ENCODE results near the gene CDH23. TPM values are rescaled to one million over a fixed set of nuclear protein-coding genes. Genes with fewer than 3 reads are reported as not detected.

CDH23 gene
- polyA plus RNA-seq, 5 donors: 2.3 to 3.6 (median 3.1) TPM

DNA sequence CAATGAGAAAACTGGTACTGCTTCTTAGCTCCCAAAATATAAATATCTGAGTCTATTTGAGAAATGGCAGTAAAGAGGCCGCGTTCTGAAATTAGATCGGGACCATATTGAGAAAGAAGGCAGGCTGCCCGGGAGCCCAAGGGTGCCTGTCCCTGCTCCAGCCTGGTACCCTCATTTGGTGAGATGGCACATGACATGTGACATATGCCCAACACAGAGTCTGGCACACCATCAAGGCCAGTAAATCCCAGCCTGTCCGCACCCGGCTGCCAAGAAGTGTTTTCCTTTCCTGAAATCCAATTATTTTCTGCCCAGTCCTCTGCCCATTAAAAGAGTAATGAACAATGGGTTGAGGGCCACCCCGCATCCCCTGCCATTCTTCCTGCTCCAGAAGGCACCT is 66.4 kb downstream of the CDH23 start:
- DNase-seq: no peak

DNA sequence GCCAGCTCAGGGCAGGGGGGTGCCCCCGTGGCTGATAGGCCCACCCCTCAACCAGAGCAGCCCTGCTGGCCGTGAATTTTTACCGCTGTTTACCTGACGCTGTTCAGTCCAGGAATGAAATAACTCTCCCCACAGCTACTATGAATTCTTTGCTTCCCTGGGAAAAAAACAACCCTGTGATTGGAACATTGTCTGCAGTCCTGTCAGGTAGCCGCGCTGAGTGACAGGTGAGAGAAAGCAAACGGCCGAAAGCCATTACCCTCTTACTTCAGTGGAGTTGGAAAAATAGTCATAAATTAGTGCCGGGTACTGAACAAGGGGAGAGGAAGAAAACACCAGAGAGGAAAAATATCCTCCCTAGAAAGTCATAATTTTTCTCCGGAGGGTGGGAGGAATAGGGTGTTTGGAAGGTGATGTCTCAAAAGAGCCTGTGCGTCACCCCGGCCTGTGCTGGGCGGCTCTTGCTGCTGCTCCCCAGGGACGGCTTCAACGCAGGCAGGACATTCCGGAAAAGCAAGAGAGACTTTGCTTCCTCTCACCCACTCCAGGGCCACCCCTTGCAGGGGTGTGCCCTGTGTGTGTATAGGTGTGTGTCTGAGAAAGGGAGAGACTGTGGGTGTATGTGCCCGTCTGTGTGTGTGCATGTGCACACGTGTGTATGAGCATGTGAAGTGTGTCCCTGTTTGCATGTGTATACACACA is 69.0 kb downstream of the CDH23 start:
- no peak for DNase-seq

DNA sequence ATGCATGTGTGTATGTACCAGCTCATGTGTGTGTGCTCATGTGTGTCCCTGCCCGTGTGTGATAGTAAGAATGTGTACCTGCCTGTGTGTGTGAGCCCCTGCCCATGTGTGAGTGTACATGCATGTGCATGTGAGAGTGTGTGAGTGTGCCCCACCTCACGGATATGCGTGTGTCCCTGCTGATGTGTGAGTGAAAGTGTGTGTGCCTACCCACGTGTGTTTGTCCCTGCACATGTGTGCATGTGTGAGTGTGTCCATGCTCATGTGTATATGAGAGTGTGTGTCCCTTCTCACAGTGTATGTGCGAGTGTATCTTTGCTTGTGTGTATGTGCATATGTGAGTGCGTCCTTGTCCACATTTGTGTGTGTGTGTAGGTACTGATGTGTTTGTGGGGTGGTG is 69.6 kb downstream of the CDH23 start:
- no peak for DNase-seq

DNA sequence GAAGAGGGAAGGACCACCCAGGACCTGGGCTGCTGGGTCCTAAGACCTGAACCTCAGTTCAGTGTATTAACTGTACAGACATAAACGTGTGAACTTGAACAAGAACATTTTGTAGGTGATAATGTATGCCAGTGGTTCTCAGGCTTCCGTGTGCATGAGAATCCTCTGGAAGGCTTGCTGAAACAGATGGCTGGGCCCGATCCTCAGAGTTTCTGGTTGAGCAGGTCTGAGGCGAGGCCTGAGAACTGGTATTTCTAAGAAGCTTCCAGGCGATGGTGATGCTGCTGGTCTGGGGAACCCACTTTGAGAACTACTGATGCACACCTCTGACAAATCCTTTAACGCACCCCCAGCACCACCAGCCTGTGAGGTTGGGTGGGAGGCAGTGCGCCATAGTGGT is 70.4 kb downstream of the CDH23 start:
- no peak for DNase-seq

DNA sequence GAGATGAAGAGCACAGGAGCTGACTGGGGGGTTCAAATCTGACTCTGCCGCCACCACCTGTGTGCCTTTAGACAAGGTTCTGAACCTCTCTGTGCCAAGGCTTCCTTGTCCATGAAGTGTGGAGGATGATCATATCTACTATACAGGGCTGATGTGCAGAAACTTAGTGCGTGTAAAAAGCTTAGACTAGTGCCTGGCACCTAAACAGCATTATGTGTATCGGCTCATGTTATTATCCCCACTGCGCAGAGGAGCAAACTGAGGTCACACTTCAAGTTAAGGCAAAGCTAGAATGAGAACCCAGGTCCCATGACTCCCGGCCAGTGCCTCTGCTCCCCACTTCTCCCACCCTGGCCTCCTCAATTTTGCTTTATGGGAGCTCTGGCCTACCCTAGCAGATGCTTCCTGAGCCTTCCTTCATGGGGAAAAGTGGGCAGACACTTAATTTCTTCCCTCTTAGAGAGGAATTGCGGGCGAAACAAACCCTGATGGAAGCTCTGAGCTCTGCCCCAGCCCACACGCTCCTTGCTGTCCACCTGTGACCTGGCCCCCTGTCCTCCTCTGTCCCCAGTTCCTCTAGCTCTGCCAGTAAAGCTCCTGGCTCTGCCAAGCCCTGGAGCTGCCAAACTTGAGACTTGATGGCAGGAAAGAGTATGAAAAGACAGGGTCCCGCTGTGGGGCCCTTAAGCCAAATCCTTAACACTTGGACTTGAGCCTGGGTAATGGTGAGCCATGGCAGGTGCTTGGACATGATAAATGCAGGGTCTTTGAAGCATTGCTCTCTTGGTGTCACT is 71.0 kb downstream of the CDH23 start:
- no peak for DNase-seq

- no peak for DNase-seq
Measured at GRCh38 chr10:71468363-71469094, 71.8 kb downstream of the CDH23 start.

DNA sequence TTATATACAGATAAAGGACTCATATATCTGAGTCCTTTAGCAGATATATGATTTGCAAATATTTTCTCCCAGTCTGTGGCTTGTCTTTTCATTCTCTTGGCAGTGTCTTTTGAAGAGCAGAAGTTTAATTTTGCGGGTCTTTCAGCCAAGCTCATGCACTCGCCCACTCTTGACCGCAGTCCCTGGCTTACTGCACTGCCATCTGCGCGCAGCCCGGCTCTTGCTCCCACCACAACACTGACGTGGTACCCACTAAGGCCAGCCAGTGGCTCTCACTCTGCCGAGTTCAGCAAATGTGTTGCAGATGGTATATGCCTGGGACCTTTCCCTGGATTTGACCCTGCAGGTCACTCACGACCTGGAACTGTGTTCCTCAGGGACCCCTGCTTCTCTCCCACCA is 74.3 kb downstream of the CDH23 start:
- DNase-seq: no peak

DNA sequence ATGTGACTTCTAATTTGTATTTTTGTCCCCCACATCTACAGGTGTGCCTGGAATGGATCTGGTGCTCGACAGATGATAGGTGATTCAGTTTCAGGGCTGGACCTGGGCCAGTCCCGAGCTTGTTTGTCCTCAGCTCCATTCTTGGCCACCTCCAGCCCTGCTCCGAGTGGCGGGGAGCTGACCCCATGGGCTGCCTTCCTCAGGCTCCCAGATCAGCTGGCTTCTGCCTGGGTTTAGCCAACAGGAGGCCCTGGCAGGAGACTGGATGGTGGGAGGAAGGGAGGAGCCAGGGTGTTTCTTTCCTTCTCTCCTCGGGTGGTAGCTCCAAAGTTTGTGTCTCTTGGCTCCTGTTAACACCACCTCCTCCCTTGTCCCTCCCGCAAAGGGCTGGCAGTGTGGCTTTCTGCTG is 75.2 kb downstream of the CDH23 start:
- no peak for DNase-seq

- no peak for DNase-seq
Measured at GRCh38 chr10:71472466-71472865, 75.7 kb downstream of the CDH23 start.

DNA sequence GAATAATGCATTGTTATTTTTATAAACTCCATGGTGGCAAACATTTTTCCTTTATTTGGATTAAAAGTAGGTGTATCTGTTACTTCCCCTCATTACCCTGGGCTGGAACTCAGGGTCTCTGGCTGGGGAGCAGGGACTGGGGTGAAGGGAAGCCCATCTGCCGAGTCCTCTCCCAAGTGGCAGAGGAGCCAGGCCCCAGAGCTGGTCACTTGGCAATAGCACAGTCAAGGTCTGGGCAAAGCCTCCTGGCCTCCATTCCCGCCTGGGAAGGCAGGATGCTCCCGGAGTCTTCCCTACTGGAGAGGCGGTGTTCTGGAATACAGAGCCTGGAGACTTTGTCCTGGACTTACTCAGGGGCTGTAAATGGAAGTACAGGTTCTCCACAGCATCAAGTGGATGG is 76.2 kb downstream of the CDH23 start:
- DNase-seq: no peak

DNA sequence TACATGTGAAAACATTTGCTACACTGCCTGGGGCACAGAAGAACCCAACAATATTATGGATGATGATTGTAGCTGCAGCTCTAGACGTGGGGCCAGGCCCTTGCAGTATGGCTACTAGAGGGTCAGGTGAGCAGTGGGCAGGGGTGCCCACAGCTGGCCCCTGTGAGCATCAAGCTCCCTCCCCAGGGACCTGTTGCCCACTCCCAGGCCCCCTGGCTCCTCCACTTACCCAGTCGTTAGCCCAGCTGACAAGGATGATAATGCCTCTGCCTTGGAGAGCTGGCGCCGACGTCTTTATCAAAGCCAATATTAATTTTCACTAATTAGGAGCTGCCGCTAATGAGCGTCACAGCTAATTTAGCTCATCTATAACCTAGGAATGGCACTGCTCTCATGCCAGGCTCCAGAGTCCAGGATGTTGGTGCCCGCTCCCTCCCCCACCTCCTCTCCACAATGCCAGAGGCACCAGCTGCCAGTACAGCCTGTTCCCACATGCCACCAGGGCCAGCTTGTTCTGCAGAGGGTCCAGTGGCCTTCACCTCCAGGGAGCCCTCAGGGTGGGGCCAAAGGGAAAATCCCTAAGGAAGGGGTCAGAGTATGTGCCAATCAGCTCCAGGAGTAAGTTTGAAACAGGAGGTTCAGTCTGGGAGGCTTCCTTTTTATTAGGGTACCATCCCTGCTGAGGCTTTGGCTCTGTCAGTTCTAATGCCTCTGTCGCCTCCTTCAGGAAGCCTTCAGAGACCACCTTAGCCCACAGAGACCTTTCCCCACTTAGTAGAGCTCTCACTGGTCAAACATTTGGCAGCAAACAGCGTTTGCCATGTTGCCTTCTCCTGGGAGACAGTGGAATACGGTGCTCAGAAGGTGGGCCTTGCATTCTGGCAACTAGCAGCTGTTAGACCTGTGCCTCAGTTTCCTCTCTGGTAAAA is 77.2 kb downstream of the CDH23 start:
- DNase-seq: no peak

DNA sequence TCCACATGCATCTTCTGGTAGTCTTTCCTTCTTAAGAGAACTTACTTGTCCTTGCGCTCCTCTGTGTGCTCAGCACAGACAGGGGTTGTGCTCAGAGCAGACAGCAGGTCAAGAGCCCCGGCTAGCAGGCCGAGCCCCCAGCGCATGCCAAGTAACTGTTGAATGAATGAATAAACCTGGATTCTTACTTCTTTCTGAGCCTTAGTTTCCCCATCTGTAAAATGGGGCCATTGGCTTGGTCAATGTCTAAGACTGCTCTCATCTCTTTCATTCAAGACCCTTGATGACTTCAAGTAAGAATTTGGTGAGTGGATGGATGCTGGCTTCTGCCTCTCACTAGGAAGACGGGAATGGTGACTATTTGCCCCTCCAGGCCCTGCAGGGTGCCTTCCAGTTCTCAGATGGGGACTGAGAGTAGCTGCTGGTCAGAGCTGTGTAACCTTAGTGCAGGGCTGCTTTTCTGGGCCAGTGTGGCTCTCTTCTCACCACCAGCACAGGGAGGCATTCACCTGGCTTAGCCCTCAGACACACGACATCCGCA is 78.1 kb downstream of the CDH23 start:
- no peak for DNase-seq

DNA sequence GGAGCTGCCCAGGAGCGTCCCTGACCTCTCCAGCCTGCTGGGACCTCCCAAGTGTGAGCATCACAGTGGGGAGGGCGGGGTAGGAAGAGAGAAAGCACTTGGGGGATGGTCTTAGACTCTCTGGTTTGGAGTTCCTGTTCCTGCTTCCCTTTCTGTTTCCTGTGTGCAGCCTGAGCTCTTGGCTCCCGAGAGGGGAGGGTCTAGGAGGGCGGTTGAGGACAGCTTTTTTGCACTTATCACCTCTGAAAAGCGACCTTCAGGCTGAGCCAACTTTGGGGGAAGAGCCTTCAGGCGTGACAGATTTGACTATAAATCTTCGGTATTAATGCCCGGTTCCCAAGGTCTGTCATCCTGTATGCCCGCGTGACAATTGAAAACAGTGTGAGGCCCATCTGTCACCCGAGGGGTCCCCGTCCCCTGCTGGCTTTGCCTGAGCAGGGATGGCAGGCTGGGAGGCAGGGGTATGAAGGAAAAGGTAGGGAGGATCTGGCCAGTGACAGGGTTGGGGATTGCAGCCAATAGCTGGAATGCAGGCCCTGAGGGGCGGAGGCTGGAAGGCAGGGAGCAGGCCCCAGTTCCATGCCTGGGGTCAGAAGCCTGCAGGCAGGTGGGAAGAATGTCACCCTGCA is 78.6 kb downstream of the CDH23 start:
- no peak for DNase-seq

- peak; percentile 47 to 48 for DNase-seq
Measured at GRCh38 chr10:71476228-71477011, 79.7 kb downstream of the CDH23 start.

DNA sequence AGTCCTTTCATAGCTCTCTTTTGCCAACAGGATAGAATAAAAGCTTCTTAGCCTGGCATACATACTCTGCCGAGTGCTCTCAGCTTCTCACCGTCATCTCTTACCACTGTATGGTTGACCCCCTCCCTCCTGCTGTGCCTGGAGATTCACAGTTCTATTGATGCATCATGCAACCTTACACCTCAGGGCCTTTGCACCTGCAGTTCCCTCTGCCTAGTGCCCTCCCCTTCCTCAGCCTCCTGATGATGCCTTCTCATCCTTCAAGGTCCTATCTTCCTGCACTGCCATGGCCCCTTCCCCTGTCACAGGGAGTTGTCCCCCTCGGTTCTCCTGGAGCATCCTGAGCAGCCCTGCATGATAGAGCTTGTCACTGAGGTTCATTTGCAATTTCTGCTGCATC is 81.5 kb downstream of the CDH23 start:
- no peak for DNase-seq

DNA sequence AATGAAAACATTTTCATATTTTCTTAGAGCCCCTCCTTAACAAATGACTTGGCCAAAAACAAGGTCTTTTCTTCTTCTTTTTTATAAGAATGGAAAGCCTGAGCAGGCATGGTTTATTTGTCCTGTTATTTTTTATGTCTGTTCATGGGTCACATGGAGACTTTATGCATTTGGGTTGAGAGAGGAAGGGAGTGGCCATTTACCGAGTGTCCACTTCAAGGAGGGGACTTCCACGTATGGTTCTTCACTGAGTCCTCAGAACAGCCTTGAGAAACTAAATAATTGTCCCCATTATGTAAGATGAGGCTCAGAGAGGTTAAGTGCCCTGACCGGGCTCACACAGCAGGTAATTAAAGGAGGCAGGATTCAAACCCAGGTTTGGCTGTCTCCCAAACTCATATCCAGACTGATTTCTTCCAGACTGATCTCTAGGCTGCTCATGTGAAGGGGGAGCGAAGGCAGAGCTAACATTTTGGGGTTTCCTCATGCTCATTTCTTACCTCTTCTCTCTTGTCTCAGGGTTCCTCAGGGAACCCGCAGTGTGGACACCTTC is 82.2 kb downstream of the CDH23 start:
- no peak for DNase-seq

DNA sequence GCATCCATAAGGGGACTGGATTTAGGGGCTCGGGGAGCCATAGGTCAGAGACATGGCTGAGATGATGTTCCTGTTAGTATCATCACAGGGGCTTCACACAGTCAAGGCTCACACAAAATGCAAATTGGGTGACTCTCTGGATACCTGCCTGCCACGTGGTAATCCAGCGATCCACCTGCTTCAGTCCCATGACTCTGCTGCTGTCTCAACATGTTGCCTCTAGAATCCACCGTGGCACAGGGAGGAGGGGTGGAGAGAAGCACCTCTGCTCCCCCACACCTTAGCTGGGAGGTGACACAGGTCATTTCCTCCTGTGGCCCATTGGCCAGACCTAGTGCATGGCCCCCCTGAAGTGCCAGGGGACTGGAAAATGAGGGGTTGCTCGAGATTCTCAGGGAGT is 83.1 kb downstream of the CDH23 start:
- no peak for DNase-seq

DNA sequence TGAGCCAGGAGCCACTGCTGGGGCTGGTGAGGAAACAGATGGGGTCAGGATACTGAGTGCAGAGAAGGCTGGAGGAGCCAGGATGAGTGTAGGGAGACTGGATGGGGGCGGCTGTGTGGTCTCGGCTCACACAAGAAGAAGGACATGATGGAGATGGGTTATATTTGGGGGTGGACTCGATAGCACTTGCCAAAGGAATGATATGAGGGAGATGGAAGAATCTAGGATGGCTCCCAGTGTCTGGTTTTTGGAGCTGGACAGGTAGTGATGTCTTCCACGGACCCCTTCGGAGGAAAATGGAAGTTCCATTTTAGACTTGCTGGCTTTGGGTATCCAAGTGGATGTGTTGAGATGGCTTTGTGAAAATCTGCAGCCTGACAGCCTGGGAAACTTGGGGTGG is 83.9 kb downstream of the CDH23 start:
- no peak for DNase-seq

GRCh38 chr10:71481746-71482410 is 85.2 kb downstream of the CDH23 start:
- DNase-seq: no peak
